K562 (cell line): ENCODE data around the gene COX7A2.

Experiments used
- CC2D1A ChIP-seq: fragments of 450-650 bp; IDR thresholded peaks from 2 replicates; pipeline ENCODE4 v1.6.1; 2017; ENCODE audit warnings: mild to moderate bottlenecking
- POLR2A ChIP-seq: fragments of 450-650 bp; conservative IDR thresholded peaks from 2 replicates; pipeline ENCODE4 v1.6.1; 2016
- SPI1 ChIP-seq: IDR thresholded peaks from 2 replicates; pipeline ENCODE4 v1.6.1; 2011; ENCODE audit warnings: low read depth, low read length, control low read depth, borderline replicate concordance
- ZZZ3 ChIP-seq: fragments of 450-650 bp; IDR thresholded peaks from 2 replicates; pipeline ENCODE4 v1.6.1; 2016; ENCODE audit warnings: antibody characterized with exemption, mild to moderate bottlenecking, moderate library complexity
- TF ChIP-seq, protein P1 (sequence below): fragments of 450-650 bp; conservative IDR thresholded peaks from 2 replicates; pipeline ENCODE4 v1.6.1; 2016; ENCODE audit warnings: missing genetic modification characterization, low read depth, mild to moderate bottlenecking, control low read depth, missing compliant biosample characterization
- TF ChIP-seq, protein P2 (sequence below): fragments of 200-800 bp; sonication (Bioruptor generic); IDR thresholded peaks from 2 replicates; pipeline ENCODE4 v1.6.1; 2016; ENCODE audit warnings: missing genetic modification characterization, missing compliant biosample characterization
- TF ChIP-seq, protein P3 (sequence below): fragments of 450-650 bp; formaldehyde crosslinking; IDR thresholded peaks from 2 replicates; pipeline ENCODE4 v1.4.0; 2020; ENCODE audit warnings: mild to moderate bottlenecking

DNA sequence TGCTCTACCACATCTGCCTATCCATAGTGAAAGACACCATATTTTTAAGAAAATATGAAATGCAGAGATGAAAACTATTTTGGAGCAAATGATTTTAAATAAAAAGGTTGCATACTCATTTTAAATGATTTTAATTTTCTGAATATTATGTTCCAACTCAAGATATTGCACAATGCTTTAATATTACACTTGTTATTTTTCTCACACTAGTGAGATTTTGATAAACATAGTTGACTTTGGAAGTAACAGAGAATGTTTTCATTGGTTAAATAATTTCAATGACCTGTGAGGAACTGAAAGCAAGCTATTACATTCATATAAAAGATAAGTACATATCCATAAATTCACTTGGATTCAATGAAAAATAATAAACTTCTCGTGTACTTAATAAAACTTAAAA lies 48.1 kb upstream of the COX7A2 start:
- no peak for TF ChIP-seq ZZZ3
- TF ChIP-seq SPI1, result no peak
- TF ChIP-seq POLR2A, result no peak
- TF ChIP-seq, protein P1, sequence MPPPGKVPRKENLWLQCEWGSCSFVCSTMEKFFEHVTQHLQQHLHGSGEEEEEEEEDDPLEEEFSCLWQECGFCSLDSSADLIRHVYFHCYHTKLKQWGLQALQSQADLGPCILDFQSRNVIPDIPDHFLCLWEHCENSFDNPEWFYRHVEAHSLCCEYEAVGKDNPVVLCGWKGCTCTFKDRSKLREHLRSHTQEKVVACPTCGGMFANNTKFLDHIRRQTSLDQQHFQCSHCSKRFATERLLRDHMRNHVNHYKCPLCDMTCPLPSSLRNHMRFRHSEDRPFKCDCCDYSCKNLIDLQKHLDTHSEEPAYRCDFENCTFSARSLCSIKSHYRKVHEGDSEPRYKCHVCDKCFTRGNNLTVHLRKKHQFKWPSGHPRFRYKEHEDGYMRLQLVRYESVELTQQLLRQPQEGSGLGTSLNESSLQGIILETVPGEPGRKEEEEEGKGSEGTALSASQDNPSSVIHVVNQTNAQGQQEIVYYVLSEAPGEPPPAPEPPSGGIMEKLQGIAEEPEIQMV (tag), result no peak
- TF ChIP-seq, protein P2, sequence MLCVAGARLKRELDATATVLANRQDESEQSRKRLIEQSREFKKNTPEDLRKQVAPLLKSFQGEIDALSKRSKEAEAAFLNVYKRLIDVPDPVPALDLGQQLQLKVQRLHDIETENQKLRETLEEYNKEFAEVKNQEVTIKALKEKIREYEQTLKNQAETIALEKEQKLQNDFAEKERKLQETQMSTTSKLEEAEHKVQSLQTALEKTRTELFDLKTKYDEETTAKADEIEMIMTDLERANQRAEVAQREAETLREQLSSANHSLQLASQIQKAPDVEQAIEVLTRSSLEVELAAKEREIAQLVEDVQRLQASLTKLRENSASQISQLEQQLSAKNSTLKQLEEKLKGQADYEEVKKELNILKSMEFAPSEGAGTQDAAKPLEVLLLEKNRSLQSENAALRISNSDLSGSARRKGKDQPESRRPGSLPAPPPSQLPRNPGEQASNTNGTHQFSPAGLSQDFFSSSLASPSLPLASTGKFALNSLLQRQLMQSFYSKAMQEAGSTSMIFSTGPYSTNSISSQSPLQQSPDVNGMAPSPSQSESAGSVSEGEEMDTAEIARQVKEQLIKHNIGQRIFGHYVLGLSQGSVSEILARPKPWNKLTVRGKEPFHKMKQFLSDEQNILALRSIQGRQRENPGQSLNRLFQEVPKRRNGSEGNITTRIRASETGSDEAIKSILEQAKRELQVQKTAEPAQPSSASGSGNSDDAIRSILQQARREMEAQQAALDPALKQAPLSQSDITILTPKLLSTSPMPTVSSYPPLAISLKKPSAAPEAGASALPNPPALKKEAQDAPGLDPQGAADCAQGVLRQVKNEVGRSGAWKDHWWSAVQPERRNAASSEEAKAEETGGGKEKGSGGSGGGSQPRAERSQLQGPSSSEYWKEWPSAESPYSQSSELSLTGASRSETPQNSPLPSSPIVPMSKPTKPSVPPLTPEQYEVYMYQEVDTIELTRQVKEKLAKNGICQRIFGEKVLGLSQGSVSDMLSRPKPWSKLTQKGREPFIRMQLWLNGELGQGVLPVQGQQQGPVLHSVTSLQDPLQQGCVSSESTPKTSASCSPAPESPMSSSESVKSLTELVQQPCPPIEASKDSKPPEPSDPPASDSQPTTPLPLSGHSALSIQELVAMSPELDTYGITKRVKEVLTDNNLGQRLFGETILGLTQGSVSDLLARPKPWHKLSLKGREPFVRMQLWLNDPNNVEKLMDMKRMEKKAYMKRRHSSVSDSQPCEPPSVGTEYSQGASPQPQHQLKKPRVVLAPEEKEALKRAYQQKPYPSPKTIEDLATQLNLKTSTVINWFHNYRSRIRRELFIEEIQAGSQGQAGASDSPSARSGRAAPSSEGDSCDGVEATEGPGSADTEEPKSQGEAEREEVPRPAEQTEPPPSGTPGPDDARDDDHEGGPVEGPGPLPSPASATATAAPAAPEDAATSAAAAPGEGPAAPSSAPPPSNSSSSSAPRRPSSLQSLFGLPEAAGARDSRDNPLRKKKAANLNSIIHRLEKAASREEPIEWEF (CRISPR knock-in tag), result no peak
- TF ChIP-seq CC2D1A, result no peak
- TF ChIP-seq, protein P3, sequence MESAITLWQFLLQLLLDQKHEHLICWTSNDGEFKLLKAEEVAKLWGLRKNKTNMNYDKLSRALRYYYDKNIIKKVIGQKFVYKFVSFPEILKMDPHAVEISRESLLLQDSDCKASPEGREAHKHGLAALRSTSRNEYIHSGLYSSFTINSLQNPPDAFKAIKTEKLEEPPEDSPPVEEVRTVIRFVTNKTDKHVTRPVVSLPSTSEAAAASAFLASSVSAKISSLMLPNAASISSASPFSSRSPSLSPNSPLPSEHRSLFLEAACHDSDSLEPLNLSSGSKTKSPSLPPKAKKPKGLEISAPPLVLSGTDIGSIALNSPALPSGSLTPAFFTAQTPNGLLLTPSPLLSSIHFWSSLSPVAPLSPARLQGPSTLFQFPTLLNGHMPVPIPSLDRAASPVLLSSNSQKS, result no peak
